SH-SY5Y (cell line): ENCODE measurements around the gene GORASP1.

Experiments
- GATA2 ChIP-seq: IDR thresholded peaks from 2 replicates; pipeline ENCODE4 v1.6.1; 2011; ENCODE audit warnings: mild to moderate bottlenecking, low read depth, low read length
- GATA3 ChIP-seq: IDR thresholded peaks from 2 replicates; pipeline ENCODE4 v1.6.1; 2011; ENCODE audit warnings: low read depth, mild to moderate bottlenecking, low read length, moderate library complexity

DNA sequence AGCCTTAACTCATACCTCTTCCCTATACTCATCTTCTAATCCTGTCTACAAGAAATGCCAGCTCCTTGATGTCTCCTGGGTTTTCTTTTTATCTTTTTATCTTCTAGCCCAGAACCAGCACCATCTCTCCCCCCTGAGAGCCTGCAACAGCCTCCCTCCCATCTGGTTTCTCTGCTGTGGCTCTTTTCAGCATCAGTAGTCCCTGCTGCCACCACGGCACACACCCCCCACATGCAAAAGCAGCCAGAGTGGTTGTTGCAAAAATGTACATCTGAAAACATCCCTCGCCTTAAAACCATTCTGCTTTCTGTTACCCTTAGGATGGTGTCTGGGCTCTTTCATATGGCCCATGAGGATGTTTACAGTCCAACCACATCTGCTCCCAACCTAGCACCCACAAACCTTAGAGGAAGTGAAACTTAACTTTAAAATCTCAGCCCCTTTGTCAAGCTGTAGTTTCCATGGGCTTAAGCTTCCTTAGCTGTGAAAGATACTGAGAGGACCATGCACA, 828 bp upstream of the GORASP1 start:
- TF ChIP-seq GATA3 (no peak), GATA2 (no peak)
